ENCODE measurements around the gene DRC3.

Gene DRC3

DNA sequence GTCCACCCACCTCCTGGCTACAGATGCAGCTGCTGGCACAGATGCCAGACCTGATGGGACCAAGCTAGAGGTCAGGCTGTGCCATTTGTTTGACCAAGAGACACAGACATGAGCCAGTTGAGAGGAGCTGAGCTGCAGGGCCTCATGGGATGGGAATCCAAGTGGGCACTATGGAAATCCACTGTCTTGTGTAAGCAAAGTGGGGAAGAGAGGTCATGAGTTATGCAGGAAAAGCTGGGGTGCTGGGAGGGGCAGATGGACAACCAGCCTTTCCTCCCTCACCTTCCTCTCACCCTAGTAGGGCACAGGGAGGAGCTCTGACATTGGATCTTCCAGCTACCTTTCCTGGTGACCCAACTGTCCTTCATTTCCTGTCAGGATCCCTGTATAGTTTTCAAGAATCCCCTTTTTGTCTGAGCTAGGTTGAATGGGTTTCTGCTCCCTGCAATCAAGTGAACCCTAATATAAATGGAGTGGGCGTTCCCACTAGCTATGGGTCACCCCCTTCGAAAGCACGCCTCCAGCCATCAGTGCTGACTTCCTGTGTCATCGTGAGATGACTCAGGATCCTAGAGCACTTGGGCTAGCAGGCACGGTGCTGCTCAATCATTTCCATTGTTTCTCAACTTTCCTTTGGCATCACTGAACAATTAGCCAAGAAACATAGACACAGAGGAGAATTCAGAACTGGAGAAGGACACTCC, 52.7 kb downstream of the DRC3 start:
- DNase-seq (ENCODE audit: low spot score) = peak; percentile 63

DNA sequence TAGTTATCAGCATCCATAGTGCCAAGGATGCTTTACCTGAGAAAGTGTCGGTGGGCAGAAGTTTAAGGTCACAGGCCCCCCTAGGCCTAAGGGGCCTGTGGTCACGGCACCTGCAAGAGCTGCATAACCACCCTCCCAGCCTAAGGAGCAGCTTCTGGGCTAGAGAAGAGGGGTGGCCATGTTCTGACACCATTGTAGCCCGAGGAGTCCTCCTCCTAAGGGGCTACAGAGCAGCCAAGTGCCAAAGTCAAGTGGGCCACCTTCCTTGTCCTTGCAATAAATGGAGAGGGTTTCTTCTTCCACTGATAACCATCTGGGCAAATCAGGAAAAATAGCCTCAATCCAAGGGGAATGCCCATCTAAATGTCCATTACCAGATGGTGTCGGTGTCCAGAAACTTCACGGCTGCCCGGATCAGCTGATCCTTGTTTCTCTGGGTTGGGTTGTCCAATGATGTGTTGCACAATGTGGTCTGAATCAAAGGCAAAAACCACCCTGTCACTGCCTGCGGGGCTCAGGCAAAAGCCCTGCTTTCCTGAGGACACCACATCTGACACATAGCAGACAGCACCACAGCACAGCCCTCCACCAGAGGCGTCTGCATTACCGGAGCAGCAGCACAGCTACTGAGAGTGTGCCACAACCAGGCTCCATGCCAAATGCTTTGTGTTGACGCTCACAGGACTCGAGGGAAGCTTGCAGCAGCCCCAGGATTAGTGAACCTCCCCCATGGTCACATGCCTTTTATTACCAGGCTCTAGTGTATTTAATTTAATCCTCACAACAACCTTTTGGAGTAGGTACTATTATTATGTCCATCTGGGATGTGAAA, 53.5 kb downstream of the DRC3 start:
- no peak for DNase-seq (ENCODE audit: low spot score)

DNA sequence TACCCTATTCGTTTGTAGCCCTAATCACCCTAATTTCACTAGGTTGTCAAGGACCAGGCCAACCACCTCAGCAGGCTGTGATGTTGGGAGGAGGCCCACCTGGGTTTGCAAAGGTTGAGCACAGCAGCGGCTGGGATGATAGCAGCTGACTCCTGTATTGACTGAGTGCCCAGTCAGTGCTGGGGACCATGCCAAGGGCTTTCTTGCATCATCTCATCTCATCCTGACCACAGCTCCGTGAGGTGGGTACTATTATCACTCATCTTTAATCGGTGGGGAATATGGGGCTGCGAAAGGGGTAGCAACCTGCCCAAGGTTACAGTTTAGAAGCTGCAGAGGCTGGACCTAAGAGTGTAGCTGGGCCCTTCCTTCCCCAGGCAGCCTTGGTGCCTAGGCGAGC, 54.6 kb downstream of the DRC3 start:
- DNase-seq (ENCODE audit: low spot score) = no peak

DNA sequence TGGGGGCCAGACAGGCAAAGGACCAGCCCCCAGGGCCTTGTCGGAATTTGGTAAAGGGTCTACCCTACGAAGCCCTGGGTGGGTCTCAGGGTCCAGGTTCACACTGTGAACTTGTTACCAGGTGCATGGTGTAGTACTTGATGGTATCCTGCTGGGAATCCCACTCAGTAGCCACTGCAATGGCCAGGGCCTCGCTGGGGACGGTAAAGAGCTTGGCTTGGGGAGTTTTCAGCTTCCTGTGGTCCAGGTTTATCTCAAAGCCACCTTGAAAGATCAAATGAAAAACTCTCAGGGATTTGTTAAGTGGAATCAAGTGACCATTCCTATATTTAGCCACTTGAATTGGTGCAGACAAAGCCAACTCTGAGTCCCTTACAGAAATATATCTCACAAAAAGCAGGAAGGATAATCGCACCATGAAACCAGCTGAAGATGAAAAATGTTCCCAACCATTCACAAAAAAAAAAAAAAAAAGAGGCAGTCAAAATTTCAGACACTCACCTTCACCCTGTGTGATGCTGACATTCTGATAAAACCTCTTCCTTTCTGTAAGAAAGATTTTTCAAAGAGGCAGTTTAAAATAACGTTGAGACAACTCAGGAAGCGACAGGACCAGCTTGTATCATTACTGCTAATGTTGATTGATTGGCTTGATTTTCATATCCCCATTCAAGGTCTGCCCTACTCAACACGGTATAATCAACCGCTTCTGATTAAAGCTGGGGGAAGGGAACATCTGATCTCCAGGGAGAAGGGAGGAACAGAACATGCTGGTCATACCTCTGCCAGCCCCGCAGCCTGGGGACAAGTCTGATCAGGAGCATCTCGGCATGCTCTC, 55.7 kb downstream of the DRC3 start:
- DNase-seq (ENCODE audit: low spot score) = no peak

DNA sequence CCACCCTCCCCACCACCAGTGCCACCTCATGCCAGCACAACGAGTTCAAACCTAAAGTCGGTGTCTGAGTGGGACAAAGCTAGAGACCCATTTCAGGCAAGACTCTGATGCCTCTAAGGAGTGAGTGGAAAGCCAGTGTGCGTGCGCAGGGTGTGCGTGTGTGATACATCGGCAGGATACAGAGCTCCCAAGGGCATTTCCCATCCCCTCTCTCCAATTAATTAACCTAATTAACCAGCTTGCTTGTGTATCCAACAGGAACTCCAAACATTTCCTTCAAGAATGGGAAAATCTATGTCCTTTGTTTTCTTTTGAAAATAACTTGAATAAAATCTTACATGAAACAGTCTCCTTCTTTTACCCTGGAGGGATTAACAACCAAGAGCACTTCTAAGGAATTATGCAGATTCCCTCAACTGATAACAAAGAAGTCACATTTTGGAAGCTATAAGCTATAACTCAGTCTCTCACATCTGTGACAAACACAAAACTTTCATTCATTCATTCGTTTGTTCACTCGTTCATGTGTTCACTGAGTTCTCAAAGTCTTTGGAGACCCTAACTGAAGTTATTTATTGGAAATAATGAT, 56.4 kb downstream of the DRC3 start:
- no peak for DNase-seq (ENCODE audit: low spot score)

DNA sequence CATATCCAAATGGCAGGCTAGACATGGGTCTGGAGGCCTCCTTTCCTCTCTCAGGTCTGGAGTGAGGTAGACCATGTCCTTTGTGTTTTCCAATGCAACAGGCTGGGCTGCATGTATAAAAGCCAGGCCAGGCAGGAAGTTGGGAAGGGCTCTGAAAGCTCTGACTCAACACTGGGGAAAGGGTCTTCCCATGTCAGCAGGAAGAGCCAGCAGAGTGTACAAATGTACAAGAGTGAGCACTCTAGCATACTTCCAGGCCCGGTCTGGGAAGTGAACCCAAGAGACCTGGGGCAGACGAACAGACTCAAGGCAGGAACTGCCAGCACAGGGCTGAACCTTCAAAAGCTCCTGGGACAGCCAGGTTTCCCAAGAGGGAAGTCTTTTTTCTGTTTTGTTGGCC, 59.3 kb downstream of the DRC3 start:
- DNase-seq (ENCODE audit: low spot score) = no peak

DNA sequence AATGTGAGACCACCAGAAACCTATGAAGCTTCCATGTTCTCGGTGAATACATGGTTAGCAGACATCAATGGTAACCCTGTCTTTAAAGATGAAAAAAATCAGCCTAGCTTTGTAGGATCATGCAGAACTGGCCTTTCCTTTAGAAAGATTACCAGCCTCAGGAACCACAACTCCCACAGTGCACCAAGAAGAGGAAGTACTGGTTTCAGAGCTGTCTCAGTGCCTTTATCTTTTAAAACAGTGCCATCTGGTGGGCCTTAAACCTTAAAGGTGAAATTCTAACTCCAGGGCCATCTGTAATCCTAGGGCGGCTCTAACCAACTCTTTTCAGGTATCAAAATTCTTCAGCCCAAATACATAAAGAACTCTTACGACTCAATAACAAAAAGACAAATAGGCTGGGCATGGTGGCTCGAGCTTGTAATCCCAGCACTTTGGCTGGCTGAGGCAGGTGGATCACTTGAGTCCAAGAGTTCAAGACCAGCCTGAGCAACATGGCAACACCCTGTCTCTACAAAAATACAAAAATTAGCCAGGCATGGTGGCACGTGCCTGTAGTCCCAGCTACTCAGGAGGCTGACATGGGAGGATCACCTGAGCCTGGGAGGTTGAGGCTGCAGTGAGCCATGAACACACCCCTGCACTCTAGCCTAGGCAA, 60.9 kb downstream of the DRC3 start:
- DNase-seq (ENCODE audit: low spot score) = peak; percentile 92

DNA sequence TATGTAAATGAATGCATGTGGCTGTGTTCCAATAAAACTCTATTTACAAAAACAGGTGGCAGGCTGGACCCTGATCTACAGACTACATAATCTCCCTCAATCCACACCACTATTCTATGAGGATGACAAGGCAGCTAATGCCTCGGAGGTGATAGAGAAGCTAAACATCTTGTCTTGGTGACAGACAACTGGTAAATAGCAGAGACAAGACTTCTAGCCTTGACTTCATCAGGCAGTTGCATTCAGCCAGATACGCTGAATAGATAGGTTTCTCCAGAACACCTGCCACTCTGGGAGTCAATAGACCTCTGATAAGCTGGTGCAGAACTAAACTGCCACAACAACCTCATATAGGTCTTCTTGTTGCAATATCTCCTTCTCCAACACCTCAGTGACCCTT, 63.0 kb downstream of the DRC3 start:
- no peak for DNase-seq (ENCODE audit: low spot score)

DNA sequence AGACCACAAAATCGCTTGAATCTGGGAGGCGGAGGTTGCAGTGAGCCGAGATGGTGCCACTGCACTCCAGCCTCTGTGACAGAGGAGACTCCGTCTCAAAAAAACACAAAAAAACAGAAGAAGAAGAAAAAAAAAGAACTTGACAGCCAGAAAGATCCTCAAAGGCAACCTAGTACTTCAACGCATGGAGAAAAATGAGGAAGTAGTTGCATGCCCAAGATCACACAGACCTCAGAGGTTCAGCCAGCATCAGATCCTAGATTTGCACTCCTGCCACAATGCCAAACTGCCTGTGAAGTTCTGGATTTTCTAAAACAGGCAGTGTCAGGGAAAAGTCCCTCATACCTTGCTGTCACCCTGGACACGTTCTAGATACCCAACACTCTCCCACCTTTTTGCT, 64.8 kb downstream of the DRC3 start:
- DNase-seq (ENCODE audit: low spot score) = no peak

DNA sequence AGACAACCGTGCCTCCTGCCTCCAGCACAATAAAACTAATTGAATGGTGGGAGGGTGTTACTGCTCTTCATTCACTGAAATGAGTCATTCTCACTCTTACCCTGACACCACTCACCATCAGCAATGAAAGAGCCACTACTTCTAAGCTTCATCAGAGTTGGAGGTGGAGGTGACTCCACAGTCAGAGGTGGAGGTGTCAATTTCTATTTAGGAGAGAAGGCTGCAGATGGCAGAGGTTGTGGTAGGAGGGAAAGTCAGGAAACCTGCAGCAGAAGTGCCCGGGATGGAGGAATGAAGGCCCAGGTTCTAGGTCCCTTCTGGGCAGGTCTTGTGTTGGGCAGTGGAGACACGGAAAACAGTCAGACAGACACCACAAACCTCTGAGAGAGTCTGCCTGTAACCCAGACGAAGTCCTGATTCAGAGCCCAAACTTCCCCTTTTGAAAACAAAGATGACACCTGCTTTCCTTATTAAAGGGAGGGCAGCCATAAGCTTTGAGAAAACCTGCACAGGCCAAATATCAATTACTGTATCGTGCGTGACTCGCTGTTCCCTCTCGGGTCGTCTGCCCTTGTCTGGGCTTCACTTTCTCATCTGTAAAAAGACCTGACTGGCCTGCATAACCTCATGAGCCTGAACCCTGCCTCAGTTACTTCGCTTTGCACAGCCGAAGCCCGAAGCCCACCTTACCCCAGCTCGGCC, 65.6 kb downstream of the DRC3 start:
- DNase-seq (ENCODE audit: low spot score) = peak; percentile 55

DNA sequence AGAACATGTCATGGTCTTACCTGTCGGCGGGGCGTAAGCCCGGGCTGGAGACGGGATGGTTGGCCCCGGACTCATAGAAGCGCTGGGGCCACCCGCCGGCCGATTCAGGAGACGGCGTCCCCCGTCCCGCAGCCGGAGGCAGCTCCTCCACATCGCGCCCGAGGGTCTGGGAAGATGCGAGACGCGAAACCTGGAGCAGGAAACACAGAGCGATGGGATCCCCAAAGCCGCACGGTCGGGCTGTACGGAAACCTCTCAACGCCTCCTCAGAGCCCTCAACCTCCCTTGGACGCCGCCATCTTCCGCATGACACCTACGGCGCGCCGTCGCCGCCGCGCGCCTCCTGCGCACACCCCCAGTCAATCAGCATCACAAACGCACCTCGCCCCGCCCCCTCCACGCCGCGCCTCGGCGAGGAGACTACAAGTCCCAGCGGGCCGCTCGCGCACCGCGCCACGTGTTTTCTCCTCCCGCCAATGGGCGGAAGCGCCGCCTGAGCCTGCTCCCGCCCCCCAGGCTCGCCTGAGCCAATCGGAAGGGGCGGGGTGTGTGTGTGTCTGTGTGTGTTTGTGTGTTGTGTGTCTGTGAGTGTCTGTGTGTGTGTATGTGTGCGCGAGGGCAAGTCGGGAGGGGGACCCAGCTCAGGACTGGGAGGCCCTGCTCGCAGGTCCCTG, 66.3 kb downstream of the DRC3 start, which contains the start of the genes ATPAF2 and GID4:
ATPAF2 (minus strand) TSS at position 308 of the 674 bp plus-strand sequence; CDS start at position 153, 155 bp downstream.
GID4 (plus strand) TSS at position 548 of the 674 bp plus-strand sequence; CDS start at position 605, 57 bp downstream.
- peak; percentile 99 for DNase-seq (ENCODE audit: low spot score)

DNA sequence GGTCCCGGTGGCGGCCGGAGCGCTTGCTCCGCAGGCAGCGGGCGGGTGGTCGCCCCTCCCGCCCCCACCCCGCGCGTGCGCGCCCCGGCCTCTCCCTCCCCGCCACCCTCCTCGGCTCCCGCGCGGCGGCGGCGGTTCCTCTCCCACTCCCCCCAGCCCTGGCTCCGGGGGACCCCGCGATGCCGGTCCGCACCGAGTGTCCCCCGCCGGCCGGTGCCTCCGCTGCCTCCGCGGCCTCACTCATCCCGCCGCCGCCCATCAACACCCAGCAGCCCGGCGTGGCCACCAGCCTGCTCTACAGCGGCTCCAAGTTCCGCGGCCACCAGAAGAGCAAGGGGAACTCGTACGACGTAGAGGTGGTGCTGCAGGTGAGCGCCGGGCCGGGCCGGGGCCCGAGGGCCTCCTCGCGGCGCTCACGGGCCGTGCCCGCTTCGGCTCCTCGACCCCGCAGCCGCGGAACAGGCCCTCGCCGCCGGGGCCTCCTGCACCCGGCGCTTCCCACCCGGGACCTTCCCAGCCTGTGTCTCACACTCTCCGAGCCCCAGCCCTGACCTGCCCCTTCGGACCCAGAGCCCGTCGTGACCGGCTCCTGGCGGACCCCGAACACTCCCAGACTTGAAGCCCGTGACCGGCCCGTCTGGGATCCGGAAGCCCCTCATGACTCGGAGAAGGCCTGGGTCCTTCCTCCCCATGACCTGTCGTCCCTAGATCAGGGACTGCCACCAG, 67.0 kb downstream of the DRC3 start:
- peak; percentile 30 for DNase-seq (ENCODE audit: low spot score)

DNA sequence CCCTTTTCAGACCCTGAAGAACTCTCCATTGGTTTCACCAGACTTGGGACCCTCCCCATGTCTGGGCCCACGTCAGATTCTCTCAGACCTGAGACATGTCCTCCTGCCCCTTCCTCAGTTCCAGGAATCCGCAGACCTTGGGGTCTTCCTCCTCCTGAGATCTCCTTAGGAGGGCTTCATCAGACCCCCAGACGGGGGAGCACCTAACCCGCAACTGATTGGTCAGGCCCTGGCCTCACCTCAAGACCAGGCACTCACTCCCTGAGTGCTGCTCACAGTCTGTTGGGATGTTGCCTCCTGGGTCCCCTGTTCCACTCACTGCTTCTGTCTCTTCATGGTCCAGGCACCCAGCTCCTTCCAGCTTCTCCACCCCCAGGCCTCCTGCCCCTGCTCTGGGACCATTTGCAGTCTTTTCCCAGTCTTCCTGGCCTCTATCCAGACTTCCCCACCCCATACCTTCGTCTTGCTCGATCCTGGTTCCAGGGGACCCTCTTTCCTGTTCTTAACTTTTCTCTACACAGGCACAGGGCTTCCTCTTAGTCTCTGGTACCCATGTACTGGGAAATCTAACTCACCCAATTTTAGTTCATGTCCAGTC, 67.7 kb downstream of the DRC3 start:
- DNase-seq (ENCODE audit: low spot score) = peak; percentile 20

DNA sequence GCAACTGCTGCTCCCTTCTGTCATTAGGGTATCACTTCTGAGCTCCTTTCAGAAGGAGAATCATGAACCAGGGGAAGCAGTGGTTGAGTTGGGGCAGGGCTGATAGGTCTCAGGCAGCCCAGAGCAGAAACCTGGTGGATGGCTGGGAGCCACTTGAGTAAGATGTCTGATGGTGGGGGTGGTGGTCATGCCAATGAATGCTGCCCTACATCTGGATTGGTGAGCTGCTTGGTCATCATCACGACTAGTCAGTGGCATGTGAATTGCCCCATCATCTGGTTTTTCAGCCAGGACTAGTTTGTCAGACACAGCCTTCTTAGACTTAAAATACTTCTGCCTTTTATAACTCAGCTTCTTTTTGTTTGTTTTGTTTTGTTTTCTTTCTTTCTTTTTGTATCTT, 69.1 kb downstream of the DRC3 start:
- peak; percentile 71 for DNase-seq (ENCODE audit: low spot score)

DNA sequence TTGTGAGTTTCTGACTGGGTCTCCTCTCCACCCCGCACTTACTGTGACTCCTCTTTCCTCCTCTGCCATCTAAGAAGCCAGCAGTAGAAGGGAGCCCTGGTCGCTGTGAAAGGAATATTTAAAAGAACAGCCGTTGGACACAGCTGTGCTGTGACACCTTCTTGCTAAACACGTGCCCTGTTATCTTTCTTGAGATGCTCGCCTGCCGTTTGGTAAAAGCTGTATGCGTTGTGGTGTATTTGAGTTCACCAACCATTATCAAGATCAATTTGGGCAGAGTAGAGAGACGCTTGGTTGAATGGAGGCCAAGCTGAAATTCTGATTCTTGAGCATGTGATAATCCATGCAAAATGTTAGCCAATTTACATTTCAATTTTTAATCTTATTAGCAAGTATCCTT, 70.3 kb downstream of the DRC3 start:
- DNase-seq (ENCODE audit: low spot score) = no peak

DNA sequence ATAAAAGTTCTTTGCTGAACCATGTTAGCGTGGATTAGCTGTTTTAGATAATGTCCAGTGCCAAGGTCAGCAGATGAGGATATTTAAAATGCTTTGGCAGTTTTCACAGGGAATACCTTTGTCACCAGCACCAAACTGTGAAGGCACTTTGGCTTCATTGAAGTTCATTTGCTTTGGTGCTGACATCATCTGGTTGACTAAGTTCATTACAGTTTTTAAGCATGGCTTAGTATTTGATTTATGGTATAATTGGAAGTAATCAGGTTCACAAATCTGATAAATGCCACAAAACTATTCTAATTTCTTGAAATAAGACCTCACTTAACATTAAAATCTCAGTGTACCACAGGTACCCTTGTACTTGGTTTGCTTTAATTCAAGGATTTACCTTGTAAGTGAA, 70.8 kb downstream of the DRC3 start:
- DNase-seq (ENCODE audit: low spot score) = peak; percentile 54

DNA sequence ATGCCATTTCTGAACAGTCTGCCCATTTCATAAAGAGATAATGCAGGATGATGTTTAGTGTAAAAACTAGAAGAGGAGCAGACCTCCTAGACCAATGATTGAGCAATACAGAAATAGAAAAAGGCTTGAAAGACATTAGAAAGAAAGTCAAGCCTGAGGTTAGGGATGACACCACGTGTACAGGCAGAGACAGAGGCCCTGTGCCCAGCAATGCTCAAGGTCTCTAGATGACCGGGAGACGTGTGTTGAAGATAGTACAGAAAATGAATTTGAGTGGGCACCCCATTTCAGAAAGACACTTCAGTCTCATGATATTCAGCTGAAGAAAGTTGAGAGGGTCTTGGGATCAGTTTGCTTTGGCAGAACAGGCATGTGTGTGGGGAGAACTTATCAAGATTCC, 71.9 kb downstream of the DRC3 start:
- DNase-seq (ENCODE audit: low spot score) = no peak

DNA sequence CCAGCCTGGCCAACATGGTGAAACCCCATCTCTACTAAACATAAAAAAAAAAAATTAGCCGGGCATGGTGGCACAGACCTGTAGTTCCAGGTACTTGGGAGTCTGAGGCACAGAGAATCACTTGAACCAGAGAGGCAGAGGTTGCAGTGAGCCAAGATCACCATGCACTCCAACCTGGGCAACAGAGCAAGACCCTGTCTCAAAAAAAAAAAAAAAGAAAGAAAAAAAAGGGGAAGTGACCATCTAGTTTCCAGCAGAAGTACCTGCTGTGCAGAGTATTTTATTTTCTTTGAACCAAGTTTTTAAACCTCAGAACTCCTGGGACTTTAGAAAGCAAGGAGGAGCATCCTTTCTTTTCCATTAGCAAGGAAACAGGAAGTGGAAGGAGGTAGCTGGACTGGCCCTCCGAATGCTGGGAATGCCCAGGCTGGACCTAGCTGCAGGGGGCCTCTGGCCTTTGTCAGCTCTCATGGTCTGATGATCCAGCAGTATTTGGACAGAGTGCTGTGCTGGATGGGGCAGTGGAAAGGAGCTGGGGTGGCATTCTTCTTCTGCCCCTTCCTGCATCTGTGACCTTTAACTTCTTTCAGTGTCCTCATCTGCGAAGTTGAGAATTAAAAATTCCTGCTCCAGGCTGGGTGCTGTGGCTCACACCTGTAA, 73.2 kb downstream of the DRC3 start:
- no peak for DNase-seq (ENCODE audit: low spot score)

DNA sequence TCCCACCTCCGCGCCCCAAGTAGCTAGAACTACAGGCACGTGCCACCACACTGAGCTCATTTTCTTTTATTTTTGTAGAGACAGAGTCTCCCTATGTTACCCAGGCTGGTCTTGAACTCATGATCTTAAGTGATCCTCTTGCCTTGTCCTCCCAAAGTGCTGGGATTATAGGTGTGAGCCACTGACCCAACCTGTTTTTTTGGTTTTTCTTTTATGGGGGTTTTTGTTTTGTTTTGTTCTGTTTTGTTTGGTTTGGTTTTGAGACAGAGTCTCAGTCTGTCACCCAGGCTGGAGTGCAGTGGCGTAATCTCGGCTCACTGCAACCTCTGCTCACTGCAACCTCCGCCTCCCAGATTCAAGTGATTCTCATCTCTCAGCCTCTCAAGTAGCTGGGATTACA, 82.9 kb downstream of the DRC3 start:
- no peak for DNase-seq (ENCODE audit: low spot score)

Data from RKO (cell line).